GM18502 (cell line): ENCODE results near the gene NEU4.
"Not testable (repeated sequence)": the region's sequence is repeated elsewhere in the genome, so short reads cannot be mapped to it uniquely, and the experiment has no call there.

Source experiments
- ATAC-seq: cut with Tn5 transposase; IDR thresholded peaks from one replicate; pipeline ENCODE4 v1.9.1; 2021; ENCODE audit warnings: mild to moderate bottlenecking; ENCODE audit not compliant: unreplicated experiment, poor library complexity

NEU4 gene

GRCh38 chr2:241774419-241775222, 34.4 kb upstream of the NEU4 start:
- ATAC-seq, result no peak

GRCh38 chr2:241775223-241776177, 33.5 kb upstream of the NEU4 start:
- no peak for ATAC-seq

GRCh38 chr2:241776336-241777169, 32.4 kb upstream of the NEU4 start, which contains the start of gene GAL3ST2:
TSS of gene GAL3ST2 (plus strand) at chr2:241776822. CDS start at chr2:241776956, 134 bp downstream.
- no peak for ATAC-seq

- no peak for ATAC-seq
Measured at GRCh38 chr2:241777170-241777685, 31.8 kb upstream of the NEU4 start.

GRCh38 chr2:241777686-241778627, 31.0 kb upstream of the NEU4 start:
- ATAC-seq, result no peak

GRCh38 chr2:241780939-241781569, 27.9 kb upstream of the NEU4 start:
- ATAC-seq, result no peak

- ATAC-seq, result not testable (repeated sequence)
Measured at GRCh38 chr2:241782053-241782452, 26.9 kb upstream of the NEU4 start.

GRCh38 chr2:241788135-241788534, 20.9 kb upstream of the NEU4 start:
- no peak for ATAC-seq

GRCh38 chr2:241788572-241788971, 20.4 kb upstream of the NEU4 start:
- ATAC-seq, result no peak

GRCh38 chr2:241791385-241791784, 17.6 kb upstream of the NEU4 start:
- not testable (repeated sequence) for ATAC-seq

- no peak for ATAC-seq
Measured at GRCh38 chr2:241793385-241793784, 15.6 kb upstream of the NEU4 start.

- ATAC-seq, result no peak
Measured at GRCh38 chr2:241794250-241794823, 14.7 kb upstream of the NEU4 start.

- ATAC-seq, result no peak
Measured at GRCh38 chr2:241795021-241795999, 13.7 kb upstream of the NEU4 start.

GRCh38 chr2:241796209-241796608, 12.8 kb upstream of the NEU4 start:
- no peak for ATAC-seq

GRCh38 chr2:241796610-241797138, 12.3 kb upstream of the NEU4 start:
- ATAC-seq, result no peak

GRCh38 chr2:241797441-241798080, 11.4 kb upstream of the NEU4 start:
- ATAC-seq, result no peak
